Ovary (tissue), 3 donors: ENCODE results near the gene MYO1H.

Experiments used
- POLR2A ChIP-seq: fragments of 450-650 bp; IDR thresholded peaks from one replicate; pipeline ENCODE4 v1.6.1; 2017; ENCODE audit warnings: antibody characterized with exemption, mild to moderate bottlenecking, moderate library complexity
- TF ChIP-seq, protein P1 (sequence below), 3 donors: fragments of 450-650 bp in 2 of 3; fragments of 200-600 bp in 1 of 3; IDR thresholded peaks; one replicate each; pipeline versions ENCODE4 v1.5.1 to v1.8.0; 2016 to 2022; ENCODE audit warnings: antibody characterized with exemption in 3 of 3, mild to moderate bottlenecking in 1 of 3
- donor health status: DM: no; HTN: no; CAD: no.

DNA sequence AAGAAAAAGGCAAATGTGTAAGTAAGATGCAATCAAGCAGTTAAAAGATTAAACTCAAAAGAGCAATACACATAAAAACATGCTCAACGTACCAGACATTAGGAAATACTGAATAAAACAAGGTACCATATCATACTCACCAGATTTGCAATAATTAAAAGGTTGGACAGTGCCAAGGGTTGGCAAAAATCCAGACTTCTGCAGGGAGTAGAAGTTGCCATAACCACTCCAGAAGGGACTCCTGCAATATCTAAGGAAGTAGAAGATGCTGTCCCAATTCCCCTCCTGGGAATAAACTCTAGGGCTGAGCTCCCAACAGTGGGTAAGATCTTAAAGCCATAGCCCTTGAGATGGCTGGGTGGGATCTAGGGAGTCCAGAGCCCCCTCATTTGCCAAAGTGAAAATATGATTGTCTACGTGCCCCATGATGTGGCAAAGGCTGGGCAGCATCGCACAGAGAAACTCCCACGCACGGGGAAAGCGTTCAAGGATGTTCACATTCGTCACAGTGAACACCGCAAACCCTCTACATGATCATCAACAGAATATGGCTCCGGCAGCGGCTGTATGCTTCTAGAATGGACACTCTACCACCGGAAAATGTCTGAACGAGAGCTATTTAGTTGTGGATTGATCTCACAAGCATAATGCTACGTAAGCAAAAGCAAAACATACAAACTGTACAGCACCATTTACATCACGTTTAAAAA lies 117.1 kb downstream of the MYO1H start:
- TF ChIP-seq, protein P1, sequence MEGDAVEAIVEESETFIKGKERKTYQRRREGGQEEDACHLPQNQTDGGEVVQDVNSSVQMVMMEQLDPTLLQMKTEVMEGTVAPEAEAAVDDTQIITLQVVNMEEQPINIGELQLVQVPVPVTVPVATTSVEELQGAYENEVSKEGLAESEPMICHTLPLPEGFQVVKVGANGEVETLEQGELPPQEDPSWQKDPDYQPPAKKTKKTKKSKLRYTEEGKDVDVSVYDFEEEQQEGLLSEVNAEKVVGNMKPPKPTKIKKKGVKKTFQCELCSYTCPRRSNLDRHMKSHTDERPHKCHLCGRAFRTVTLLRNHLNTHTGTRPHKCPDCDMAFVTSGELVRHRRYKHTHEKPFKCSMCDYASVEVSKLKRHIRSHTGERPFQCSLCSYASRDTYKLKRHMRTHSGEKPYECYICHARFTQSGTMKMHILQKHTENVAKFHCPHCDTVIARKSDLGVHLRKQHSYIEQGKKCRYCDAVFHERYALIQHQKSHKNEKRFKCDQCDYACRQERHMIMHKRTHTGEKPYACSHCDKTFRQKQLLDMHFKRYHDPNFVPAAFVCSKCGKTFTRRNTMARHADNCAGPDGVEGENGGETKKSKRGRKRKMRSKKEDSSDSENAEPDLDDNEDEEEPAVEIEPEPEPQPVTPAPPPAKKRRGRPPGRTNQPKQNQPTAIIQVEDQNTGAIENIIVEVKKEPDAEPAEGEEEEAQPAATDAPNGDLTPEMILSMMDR (IDR thresholded peaks at IDR 0.05), result no peak
- TF ChIP-seq POLR2A, result no peak
